DMS114 treated with DMSO at 0.1 percent for 48 hours (cell line): ENCODE measurements around the gene TNFRSF12A.
"Not testable (repeated sequence)": the region's sequence is repeated elsewhere in the genome, so short reads cannot be mapped to it uniquely, and the experiment has no call there.

Experiments used
- DNase-seq: peaks from one replicate; lab custom pipeline; 2025; ENCODE audit not compliant: unreplicated experiment; lab: John Stamatoyannopoulos, UW

The TNFRSF12A gene

DNA sequence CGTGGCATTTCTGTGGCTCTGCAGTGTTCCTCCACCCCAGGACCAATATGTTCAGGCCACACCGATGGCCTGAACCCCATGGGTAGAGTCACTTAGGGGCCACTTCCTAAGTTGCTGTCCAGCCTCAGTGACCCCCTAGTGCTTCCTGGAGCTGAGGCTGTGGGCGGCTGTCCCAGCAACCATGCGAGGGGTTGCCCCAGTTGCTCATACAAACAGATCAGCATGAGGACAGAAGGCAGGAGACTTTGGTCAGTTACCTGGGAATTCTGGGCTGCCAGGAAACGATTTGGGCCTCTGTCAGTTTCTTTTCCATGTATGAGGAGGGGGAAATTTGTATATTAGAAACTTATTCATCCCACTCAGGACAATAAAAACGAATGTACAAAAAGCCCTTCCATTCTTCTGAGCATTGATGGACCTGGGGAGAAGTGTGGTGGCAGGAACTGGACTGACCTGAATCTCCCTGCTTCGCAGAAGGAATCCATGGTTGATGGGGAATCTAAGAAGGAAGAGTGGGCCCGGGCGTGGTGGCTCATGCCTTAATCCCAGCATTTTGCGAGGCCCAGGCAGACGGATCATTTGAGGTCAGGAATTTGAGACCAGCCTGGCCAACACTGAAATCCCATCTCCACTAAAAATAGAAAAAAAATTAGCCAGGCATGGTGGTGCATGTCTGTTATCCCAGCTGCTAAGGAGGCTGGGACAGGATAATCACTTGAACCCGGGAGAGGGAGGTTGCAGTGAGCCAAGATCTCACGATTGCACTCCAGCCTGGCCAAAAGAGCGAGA lies 40.4 kb downstream of the TNFRSF12A start:
- no peak for DNase-seq

GRCh38 chr16:3062553-3062952 lies 42.4 kb downstream of the TNFRSF12A start:
- DNase-seq, result no peak

DNA sequence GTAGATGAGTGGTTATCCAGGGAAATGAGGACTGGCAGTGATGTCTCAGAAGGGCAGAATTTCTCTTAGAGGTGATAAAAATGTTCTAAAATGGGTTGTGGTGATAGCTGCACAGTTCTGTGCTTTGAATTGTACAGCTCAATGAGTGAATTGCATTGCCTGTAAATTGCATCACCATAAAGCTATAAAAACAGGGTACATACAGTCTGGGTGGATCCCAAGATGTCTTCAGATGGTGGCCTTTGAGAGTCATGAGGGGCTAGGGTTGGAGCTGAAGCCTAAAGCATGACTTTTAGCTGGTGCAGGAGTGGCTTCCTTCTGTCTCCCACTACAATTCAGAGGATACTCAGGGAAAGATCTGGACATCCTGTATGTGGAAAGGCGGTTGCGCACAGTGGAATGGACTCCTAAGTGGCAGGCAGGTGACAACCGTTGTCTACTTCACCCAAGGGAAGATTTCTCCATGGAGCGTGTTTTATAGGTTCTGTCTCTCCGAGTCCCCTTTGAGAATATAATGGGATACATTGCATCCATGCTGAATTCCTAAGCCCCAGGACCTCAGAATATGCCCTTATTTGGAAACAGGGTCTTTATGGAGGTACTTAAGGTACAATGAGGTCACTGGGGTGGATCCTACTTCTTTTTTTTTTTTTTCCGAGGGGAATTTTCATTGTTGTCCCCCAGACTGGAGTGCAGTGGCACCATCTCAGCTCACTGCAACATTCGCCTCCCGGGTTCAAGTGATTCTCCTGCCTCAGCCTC lies 43.6 kb downstream of the TNFRSF12A start:
- no peak for DNase-seq

DNA sequence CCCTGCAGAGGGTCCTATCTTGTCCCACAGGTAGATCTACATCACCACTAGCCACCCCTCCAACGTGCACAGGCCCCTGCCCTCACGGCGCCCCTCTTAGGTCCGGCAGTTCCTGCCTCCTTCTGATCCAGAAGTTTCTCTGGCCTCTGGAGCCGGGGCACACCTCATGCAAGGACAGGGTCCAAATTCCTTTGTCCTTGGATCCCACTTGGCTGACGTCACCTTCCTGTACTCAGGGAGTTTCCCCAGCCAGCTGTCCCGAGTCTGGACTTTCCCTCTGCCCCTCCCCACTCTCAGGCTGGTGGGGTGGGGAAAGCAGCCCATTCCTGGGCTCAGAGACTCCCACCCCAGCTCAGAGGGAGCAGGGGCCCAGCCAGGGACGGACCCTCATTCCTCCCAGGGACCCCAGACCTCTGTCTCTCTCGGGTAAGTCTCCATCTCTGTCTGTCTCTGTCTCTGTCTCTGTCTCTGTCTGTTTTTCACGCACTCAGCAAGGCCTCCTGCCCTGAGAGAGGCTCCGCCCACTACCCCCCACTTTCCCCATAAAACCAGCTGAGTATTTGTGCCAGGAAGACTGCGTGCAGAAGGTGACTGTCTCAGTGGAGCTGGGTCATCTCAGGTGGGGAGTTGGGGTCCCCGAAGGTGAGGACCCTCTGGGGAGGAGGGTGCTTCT lies 45.0 kb downstream of the TNFRSF12A start, which contains the start of gene IL32:
Gene IL32 (plus strand): TSS at position 572 of the 673 bp plus-strand sequence. CDS start 172 bp downstream, outside the sequence.
- no peak for DNase-seq

- no peak for DNase-seq
Observed at GRCh38 chr16:3065742-3066439, 45.7 kb downstream of the TNFRSF12A start.

DNA sequence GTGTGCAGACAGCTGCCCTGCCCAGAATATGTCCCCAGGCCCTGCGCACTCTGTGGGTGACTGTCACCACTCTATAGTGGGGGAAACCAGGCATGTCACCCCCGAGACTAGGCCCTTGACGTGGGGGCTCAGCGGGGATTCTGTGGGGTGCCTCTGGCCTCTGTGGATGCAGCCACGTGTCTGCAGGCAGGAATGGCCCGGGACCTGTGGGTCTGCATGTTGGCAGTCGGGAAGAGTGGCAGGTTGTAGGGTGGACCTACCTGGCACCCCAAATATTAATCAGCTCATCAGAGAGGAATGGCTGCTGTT lies 46.2 kb downstream of the TNFRSF12A start:
- DNase-seq, result no peak

GRCh38 chr16:3068487-3068886 lies 48.3 kb downstream of the TNFRSF12A start:
- no peak for DNase-seq

DNA sequence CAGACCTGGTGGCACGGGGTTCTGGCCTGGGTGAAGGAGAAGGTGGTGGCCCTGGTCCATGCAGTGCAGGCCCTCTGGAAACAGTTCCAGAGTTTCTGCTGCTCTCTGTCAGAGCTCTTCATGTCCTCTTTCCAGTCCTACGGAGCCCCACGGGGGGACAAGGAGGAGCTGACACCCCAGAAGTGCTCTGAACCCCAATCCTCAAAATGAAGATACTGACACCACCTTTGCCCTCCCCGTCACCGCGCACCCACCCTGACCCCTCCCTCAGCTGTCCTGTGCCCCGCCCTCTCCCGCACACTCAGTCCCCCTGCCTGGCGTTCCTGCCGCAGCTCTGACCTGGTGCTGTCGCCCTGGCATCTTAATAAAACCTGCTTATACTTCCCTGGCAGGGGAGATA lies 49.0 kb downstream of the TNFRSF12A start:
- not testable (repeated sequence) for DNase-seq

- DNase-seq, result no peak
Observed at GRCh38 chr16:3070608-3071111, 50.5 kb downstream of the TNFRSF12A start.

GRCh38 chr16:3071655-3072054 lies 51.5 kb downstream of the TNFRSF12A start:
- DNase-seq, result no peak
